Transverse colon (tissue), 4 donors: Measurements from ENCODE around the gene APLN.

Experiments
- EP300 ChIP-seq: sonication (generic); formaldehyde crosslinking; IDR thresholded peaks from one replicate; pipeline ENCODE4 v1.6.1; 2017; ENCODE audit warnings: antibody characterized with exemption, low read depth
- POLR2A ChIP-seq: fragments of 450-650 bp; IDR thresholded peaks from one replicate; pipeline ENCODE4 v1.6.1; 2016; ENCODE audit warnings: antibody characterized with exemption, mild to moderate bottlenecking, moderate library complexity
- POLR2AphosphoS5 ChIP-seq, 3 donors: sonication (generic); formaldehyde crosslinking; IDR thresholded peaks; one replicate each; pipeline ENCODE4 v1.6.1; 2016; ENCODE audit warnings: antibody characterized with exemption in 3 of 3
- TF ChIP-seq, protein P1 (sequence below), 5 experiments: fragments of 200-600 bp in 3 of 5; fragments of 450-650 bp in 2 of 5; sonication (generic) in 3 of 5; IDR thresholded peaks; 1 replicate in 2 of 5; 2 replicates in 3 of 5; pipeline ENCODE4 v1.5.1; 2016 to 2017; ENCODE audit warnings: antibody characterized with exemption in 5 of 5, inconsistent platforms in 3 of 5, mild to moderate bottlenecking in 2 of 5, moderate library complexity in 1 of 5

DNA sequence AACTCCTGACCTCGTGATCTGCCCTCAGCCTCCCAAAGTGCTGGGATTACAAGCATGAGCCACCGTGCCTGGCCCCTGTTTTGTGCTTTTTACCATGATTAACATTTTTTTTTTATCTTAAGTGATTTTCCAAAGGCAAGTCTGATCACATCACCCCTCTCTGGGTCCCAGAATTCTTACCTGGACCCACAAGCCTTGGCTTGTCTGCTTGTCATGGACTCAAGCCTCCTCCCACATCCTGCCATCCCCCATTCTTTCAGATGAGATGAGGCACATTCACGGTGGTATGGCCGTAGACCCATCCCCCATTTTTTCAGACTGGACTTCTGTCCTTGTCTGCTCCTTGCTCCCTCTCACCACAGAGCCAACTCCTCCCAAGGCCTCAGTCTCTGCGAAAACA lies 55.3 kb downstream of the APLN start:
- no peak for TF ChIP-seq POLR2AphosphoS5 (IDR thresholded peaks at IDR 0.05)
- TF ChIP-seq, protein P1, sequence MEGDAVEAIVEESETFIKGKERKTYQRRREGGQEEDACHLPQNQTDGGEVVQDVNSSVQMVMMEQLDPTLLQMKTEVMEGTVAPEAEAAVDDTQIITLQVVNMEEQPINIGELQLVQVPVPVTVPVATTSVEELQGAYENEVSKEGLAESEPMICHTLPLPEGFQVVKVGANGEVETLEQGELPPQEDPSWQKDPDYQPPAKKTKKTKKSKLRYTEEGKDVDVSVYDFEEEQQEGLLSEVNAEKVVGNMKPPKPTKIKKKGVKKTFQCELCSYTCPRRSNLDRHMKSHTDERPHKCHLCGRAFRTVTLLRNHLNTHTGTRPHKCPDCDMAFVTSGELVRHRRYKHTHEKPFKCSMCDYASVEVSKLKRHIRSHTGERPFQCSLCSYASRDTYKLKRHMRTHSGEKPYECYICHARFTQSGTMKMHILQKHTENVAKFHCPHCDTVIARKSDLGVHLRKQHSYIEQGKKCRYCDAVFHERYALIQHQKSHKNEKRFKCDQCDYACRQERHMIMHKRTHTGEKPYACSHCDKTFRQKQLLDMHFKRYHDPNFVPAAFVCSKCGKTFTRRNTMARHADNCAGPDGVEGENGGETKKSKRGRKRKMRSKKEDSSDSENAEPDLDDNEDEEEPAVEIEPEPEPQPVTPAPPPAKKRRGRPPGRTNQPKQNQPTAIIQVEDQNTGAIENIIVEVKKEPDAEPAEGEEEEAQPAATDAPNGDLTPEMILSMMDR (IDR thresholded peaks at IDR 0.05): no peak
- no peak for TF ChIP-seq POLR2A
- TF ChIP-seq EP300: no peak
